ENCODE results near the gene KCNK17. TPM values are rescaled to one million over a fixed set of nuclear protein-coding genes. Genes with fewer than 3 reads are reported as not detected.

Gene KCNK17
- total and polyA plus RNA-seq, 7 donors: 0.04 TPM; not detected in 6

GRCh38 chr6:39339868-39340550 lies 25.8 kb upstream of the KCNK17 start:
- Histone ChIP-seq H3K36me3 (ENCODE audit: insufficient read depth in 1 of 2, low read depth in 1 of 2) (no peaks in the 10 kb centered on the region), H3K27ac (no peak overlapping the region), H3K9me3 (no peaks in the 10 kb centered on the region), H3K4me1 (no peaks in the 10 kb centered on the region), H3K4me3 (no peak overlapping the region), H3K27me3 (ENCODE audit: insufficient read depth in 3 of 3, low read length in 2 of 3) (peaks cover 0 to 10% (median 3%) of the 10 kb centered on the region in 3 donors)
- WGBS, 3 donors: 50 to 70% (median 68%) methylated on average over 10 of the region's 10 CpGs
- intact Hi-C loops (cut with DNase I): loop anchor here in 1 of 2 donors (10.0 kb wide), 2 partner anchors 965 to 1695 kb away; partner anchors contain the start of gene UNC5CL
- no peak for DNase-seq
- ATAC-seq: no peak
- TF ChIP-seq CTCF (IDR thresholded peaks at IDR 0.05): no peak

GRCh38 chr6:39339096-39339867 lies 25.1 kb upstream of the KCNK17 start:
- Histone ChIP-seq H3K9me3 (no peaks in the 10 kb centered on the region), H3K4me3 (no peak overlapping the region), H3K4me1 (no peaks in the 10 kb centered on the region), H3K36me3 (ENCODE audit: insufficient read depth in 1 of 2, low read depth in 1 of 2) (no peaks in the 10 kb centered on the region), H3K27ac (no peak overlapping the region), H3K27me3 (ENCODE audit: insufficient read depth in 3 of 3, low read length in 2 of 3) (peaks cover 0 to 10% (median 3%) of the 10 kb centered on the region in 3 donors)
- DNase-seq (no peak), ATAC-seq (no peak)
- TF ChIP-seq CTCF (IDR thresholded peaks at IDR 0.05): no peak
- WGBS, 3 donors: 73 to 75% (median 75%) methylated on average over 9 of the region's 9 CpGs
- intact Hi-C loops (cut with DNase I): no loop called here

- Histone ChIP-seq H3K9me3 (no peaks in the 10 kb centered on the region), H3K4me3 (no peak overlapping the region), H3K27me3 (ENCODE audit: insufficient read depth in 3 of 3, low read length in 2 of 3) (peaks cover 0 to 10% (median 3%) of the 10 kb centered on the region in 3 donors), H3K36me3 (ENCODE audit: insufficient read depth in 1 of 2, low read depth in 1 of 2) (no peaks in the 10 kb centered on the region), H3K4me1 (no peaks in the 10 kb centered on the region), H3K27ac (no peak overlapping the region)
- DNase-seq (no peak), ATAC-seq (no peak)
- no peak for TF ChIP-seq CTCF (IDR thresholded peaks at IDR 0.05)
- WGBS, 3 donors: 74 to 80% (median 79%) methylated on average over 5 of the region's 5 CpGs
- intact Hi-C loops (cut with DNase I): no loop called here
These were observed 24.2 kb upstream of the KCNK17 start for GRCh38 chr6:39338397-39338796.

GRCh38 chr6:39335780-39336545 lies 21.7 kb upstream of the KCNK17 start:
- Histone ChIP-seq H3K9me3 (no peaks in the 10 kb centered on the region), H3K27me3 (ENCODE audit: insufficient read depth in 3 of 3, low read length in 2 of 3) (peaks cover 0 to 5% (median 3%) of the 10 kb centered on the region in 3 donors), H3K4me3 (no peak overlapping the region), H3K4me1 (no peaks in the 10 kb centered on the region), H3K27ac (no peak overlapping the region), H3K36me3 (ENCODE audit: insufficient read depth in 1 of 2, low read depth in 1 of 2) (no peaks in the 10 kb centered on the region)
- intact Hi-C loops (cut with DNase I): no loop called here
- 37 to 41% (median 40%) methylated on average over 5 of the region's 5 CpGs for WGBS, 3 donors
- DNase-seq (no peak), ATAC-seq (no peak)
- TF ChIP-seq CTCF (IDR thresholded peaks at IDR 0.05): no peak
